ENCODE data around the gene C5. TPM values are rescaled to one million over a fixed set of nuclear protein-coding genes. Genes with fewer than 3 reads are reported as not detected.
A peak's percentile ranks its signal among the peaks of the same experiment; 100 is the strongest.

C5 gene
- total RNA-seq, 2 donors from 2014 or later: 59.5 to 96.6 TPM

DNA sequence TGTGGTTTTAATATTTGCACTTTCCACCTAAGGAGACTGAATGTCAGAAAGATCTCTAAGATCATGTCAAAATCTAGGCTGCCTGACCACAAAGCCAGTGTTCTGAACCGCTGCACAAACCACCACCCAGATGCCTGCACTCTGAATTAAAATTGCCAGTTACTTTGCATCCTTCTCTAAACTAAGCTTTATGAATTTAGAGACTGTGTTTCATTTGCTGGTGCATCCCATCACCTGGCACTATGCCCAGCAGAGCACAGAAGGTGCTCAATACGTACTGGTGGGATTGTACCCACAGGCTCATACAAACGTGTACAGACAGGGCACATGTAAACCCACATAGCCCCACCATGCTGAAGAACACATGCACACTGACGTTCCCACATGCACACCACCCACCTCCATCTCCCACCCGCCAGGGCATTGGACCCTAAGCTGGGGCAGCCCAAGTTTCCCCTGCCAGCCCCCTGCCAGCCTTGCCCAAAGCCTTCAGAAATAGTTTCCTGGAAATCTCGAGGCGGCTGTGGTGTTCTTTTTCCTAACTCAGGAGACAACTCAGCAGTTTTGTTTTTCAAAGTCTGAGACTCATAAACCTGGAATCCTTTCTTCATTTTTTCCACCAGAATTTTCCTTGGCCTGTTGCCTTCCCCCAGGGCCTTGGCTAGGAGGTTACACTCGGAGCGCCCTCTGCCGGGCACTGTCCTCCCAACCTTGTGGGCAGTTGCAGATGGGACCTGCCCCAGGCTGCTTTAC, 113.9 kb downstream of the C5 start:
- Mint-ChIP-seq H3K27me3 (ENCODE audit: insufficient read depth) (peaks cover 13% of the 10 kb centered on the region), H3K27ac (no peak overlapping the region)

DNA sequence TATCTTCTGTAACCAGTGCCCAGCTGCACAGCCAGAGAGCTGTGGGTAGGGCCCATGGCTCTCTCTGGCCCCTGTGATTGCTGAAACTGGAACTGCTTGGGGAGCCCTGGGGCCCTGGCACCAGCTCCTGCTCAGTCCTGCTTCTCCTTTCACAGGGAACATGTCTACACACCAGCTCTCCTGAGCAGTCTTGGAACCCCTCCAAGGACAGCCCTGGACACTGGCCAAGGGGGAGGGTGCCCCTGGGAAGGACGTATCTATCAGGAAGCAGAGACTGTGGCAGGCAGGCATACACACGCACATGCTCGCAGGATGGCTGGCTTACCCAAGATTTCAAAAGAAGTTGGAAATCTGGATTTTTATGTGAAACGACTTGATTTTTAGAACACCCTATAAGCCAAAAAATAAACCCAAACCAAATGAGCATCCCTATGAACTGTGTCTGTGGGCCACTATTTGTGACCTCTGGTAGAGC, 114.7 kb downstream of the C5 start:
- Mint-ChIP-seq H3K9me3 (no peaks in the 10 kb centered on the region), H3K27ac (no peak overlapping the region), H3K4me1 (peaks cover 31% of the 10 kb centered on the region), H3K27me3 (ENCODE audit: insufficient read depth) (peaks cover 13% of the 10 kb centered on the region), H3K4me3 (no peak overlapping the region), H3K36me3 (ENCODE audit: low read depth) (no peaks in the 10 kb centered on the region)
- TF ChIP-seq, protein P1, sequence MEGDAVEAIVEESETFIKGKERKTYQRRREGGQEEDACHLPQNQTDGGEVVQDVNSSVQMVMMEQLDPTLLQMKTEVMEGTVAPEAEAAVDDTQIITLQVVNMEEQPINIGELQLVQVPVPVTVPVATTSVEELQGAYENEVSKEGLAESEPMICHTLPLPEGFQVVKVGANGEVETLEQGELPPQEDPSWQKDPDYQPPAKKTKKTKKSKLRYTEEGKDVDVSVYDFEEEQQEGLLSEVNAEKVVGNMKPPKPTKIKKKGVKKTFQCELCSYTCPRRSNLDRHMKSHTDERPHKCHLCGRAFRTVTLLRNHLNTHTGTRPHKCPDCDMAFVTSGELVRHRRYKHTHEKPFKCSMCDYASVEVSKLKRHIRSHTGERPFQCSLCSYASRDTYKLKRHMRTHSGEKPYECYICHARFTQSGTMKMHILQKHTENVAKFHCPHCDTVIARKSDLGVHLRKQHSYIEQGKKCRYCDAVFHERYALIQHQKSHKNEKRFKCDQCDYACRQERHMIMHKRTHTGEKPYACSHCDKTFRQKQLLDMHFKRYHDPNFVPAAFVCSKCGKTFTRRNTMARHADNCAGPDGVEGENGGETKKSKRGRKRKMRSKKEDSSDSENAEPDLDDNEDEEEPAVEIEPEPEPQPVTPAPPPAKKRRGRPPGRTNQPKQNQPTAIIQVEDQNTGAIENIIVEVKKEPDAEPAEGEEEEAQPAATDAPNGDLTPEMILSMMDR (conservative IDR thresholded peaks at IDR 0.05): no peak
- Histone ChIP-seq H3K27me3 (ENCODE audit: control insufficient read depth, insufficient read depth, low read length, poor library complexity, severe bottlenecking) (no peaks in the 10 kb centered on the region), H3K27ac (ENCODE audit: low read depth, low read length) (no peak overlapping the region), H3K9ac (ENCODE audit: extremely low read depth, low read length, poor library complexity, severe bottlenecking) (no peak overlapping the region), H3K36me3 (ENCODE audit: control insufficient read depth, insufficient read depth, low read length) (no peaks in the 10 kb centered on the region), H3K4me3 (ENCODE audit: low read length) (no peak overlapping the region), H3K9me3 (ENCODE audit: control insufficient read depth, low read length) (no peaks in the 10 kb centered on the region), H3K4me1 (ENCODE audit: control insufficient read depth, insufficient read depth, low read length) (peaks cover 11% of the 10 kb centered on the region)
- peak; percentile 21 for DNase-seq
- 89 to 90% methylated on average over 2 to 4 of the region's 4 CpGs for WGBS, 2 experiments (ENCODE audit: insufficient coverage in 1 of 2, insufficient read length in 1 of 2)

More for the DNA sequence above, 113.9 kb downstream of the C5 start:
- TF ChIP-seq, protein P1 (conservative IDR thresholded peaks at IDR 0.05): peak; percentile 98
- Histone ChIP-seq H3K36me3 (ENCODE audit: control insufficient read depth, insufficient read depth, low read length) (no peaks in the 10 kb centered on the region), H3K9ac (ENCODE audit: extremely low read depth, low read length, poor library complexity, severe bottlenecking) (no peak overlapping the region), H3K4me1 (ENCODE audit: control insufficient read depth, insufficient read depth, low read length) (peaks cover 11% of the 10 kb centered on the region), H3K27me3 (ENCODE audit: control insufficient read depth, insufficient read depth, low read length, poor library complexity, severe bottlenecking) (no peaks in the 10 kb centered on the region), H3K27ac (ENCODE audit: low read depth, low read length) (no peak overlapping the region), H3K4me3 (ENCODE audit: low read length) (no peak overlapping the region), H3K9me3 (ENCODE audit: control insufficient read depth, low read length) (no peaks in the 10 kb centered on the region)
- peak; percentile 97 for DNase-seq
- H3K9me3 Mint-ChIP-seq: no peaks in the 10 kb centered on the region
- no peaks in the 10 kb centered on the region for H3K36me3 Mint-ChIP-seq (ENCODE audit: low read depth)
- H3K4me1 Mint-ChIP-seq: peaks cover 39% of the 10 kb centered on the region
- WGBS, 2 experiments (ENCODE audit: insufficient coverage in 1 of 2, insufficient read length in 1 of 2): 42 to 62% methylated on average over 6 to 10 of the region's 10 CpGs
- H3K4me3 Mint-ChIP-seq: no peak overlapping the region

DNA sequence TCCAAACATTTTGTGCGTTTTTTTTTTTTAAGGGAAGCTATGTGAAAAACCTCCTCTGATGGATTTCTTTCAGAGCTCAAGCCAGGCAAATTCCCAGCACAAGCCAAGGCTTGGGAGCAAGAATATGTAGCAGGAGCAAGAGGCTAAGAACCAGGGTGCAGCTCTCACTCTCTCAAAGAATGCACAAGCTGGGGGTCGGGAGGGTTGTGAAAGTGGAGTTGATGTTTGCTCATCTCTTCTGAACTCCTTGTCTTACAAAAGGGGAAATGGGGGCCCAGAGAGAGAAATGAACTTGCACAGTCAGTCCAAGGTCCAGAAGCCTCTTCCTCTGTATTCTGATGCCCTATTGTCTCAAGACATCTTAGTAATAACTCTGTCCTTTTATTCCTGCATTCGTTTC, 115.8 kb downstream of the C5 start:
- Histone ChIP-seq H3K27ac (ENCODE audit: low read depth, low read length) (no peak overlapping the region), H3K9ac (ENCODE audit: extremely low read depth, low read length, poor library complexity, severe bottlenecking) (no peak overlapping the region), H3K36me3 (ENCODE audit: control insufficient read depth, insufficient read depth, low read length) (no peaks in the 10 kb centered on the region), H3K9me3 (ENCODE audit: control insufficient read depth, low read length) (no peaks in the 10 kb centered on the region), H3K4me1 (ENCODE audit: control insufficient read depth, insufficient read depth, low read length) (peaks cover 5% of the 10 kb centered on the region), H3K27me3 (ENCODE audit: control insufficient read depth, insufficient read depth, low read length, poor library complexity, severe bottlenecking) (peaks cover 4% of the 10 kb centered on the region), H3K4me3 (ENCODE audit: low read length) (no peak overlapping the region)
- Mint-ChIP-seq H3K27ac (no peak overlapping the region), H3K27me3 (ENCODE audit: insufficient read depth) (peaks cover 13% of the 10 kb centered on the region), H3K4me1 (peaks cover 25% of the 10 kb centered on the region), H3K9me3 (no peaks in the 10 kb centered on the region), H3K4me3 (no peak overlapping the region), H3K36me3 (ENCODE audit: low read depth) (no peaks in the 10 kb centered on the region)
- peak; percentile 32 for DNase-seq
- WGBS, 2 experiments (ENCODE audit: insufficient coverage in 1 of 2, insufficient read length in 1 of 2): 82 to 100% methylated on average over 1 to 3 of the region's 3 CpGs
- TF ChIP-seq, protein P1 (conservative IDR thresholded peaks at IDR 0.05): no peak

Measured in endodermal cell (in vitro differentiated cells).